ENCODE measurements around the gene NDUFB6. TPM values are rescaled to one million over a fixed set of nuclear protein-coding genes. Genes with fewer than 3 reads are reported as not detected.
A peak's percentile ranks its signal among the peaks of the same experiment; 100 is the strongest.

Gene NDUFB6
- total RNA-seq, 4 donors from 2014 or later = 38.5 to 52.5 (median 48.6) TPM

DNA sequence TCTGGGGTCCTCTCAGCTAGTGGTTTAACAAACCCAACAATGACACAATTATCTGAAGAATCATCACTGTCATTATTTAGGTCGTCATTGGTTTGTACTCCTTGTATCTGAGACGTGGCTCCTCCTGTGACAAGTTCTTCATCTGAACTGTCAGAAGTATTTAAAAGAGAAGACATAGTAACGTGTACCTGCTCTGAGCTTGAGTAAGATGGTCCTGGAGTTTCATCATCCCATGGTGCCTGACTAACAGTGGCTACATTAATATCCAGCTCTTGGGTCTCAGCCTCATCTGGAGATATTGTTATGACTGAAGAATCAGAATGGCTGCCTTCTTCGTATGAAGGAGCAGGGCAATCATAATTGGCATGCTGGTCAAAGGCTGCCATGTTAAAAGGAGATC lies 29.9 kb downstream of the NDUFB6 start:
- TF ChIP-seq POLR2AphosphoS5 (IDR thresholded peaks at IDR 0.05) (no peak), POLR2A (IDR thresholded peaks at IDR 0.05; ENCODE audit: low read depth) (no peak)
- TF ChIP-seq, protein P1, sequence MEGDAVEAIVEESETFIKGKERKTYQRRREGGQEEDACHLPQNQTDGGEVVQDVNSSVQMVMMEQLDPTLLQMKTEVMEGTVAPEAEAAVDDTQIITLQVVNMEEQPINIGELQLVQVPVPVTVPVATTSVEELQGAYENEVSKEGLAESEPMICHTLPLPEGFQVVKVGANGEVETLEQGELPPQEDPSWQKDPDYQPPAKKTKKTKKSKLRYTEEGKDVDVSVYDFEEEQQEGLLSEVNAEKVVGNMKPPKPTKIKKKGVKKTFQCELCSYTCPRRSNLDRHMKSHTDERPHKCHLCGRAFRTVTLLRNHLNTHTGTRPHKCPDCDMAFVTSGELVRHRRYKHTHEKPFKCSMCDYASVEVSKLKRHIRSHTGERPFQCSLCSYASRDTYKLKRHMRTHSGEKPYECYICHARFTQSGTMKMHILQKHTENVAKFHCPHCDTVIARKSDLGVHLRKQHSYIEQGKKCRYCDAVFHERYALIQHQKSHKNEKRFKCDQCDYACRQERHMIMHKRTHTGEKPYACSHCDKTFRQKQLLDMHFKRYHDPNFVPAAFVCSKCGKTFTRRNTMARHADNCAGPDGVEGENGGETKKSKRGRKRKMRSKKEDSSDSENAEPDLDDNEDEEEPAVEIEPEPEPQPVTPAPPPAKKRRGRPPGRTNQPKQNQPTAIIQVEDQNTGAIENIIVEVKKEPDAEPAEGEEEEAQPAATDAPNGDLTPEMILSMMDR (IDR thresholded peaks at IDR 0.05) = no peak
- H3K9me3 ChIP-seq = no peaks in the 10 kb centered on the region
- DNase-seq (ENCODE audit: extremely low spot score) = no peak
- intact Hi-C loops (cut with DNase I) = no loop called here
- H3K27me3 ChIP-seq = no peaks in the 10 kb centered on the region
- H3K27ac ChIP-seq (replicated peaks in 1 of 4) = no peak overlapping the region
- H3K4me3 ChIP-seq = no peak overlapping the region
- peaks cover under 1 to 13% (median 5%) of the 10 kb centered on the region in 4 donors for H3K4me1 ChIP-seq
- peaks cover 0 to 48% (median 33%) of the 10 kb centered on the region in 4 donors for H3K36me3 ChIP-seq
- 92% methylated on average over 4 of the region's 4 CpGs for WGBS

DNA sequence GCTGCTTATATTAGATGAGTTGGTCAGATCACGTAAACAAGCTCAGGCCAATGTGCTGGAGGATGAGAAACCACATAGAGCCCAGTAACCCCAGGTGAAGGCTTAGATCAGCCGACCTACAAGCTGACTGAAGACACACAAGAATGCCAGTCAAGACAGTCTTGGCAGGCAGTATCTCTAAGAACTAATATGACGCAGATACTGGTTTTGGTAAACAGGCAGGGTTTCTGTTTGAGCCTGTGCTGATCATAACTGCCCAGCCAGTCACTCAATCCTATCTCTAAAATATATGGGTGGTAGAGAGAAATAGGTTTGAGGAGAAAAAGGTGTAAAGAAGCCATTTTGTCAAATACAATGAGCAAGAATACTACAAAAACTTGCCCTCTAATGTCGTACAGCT lies 39.1 kb downstream of the NDUFB6 start:
- Histone ChIP-seq H3K27me3 (no peaks in the 10 kb centered on the region), H3K36me3 (peaks cover 0 to 5% (median 3%) of the 10 kb centered on the region in 4 donors), H3K27ac (replicated peaks in 1 of 4) (no peak overlapping the region), H3K9me3 (no peaks in the 10 kb centered on the region), H3K4me3 (no peak overlapping the region), H3K4me1 (no peaks in the 10 kb centered on the region)
- WGBS = 96% methylated on average over 4 of the region's 4 CpGs
- DNase-seq (ENCODE audit: extremely low spot score) = no peak
- intact Hi-C loops (cut with DNase I) = no loop called here
- TF ChIP-seq POLR2A (IDR thresholded peaks at IDR 0.05; ENCODE audit: low read depth) (no peak), EP300 (IDR thresholded peaks at IDR 0.05) (no peak), POLR2AphosphoS5 (IDR thresholded peaks at IDR 0.05) (no peak)
- TF ChIP-seq, protein P1 (IDR thresholded peaks at IDR 0.05) = no peak

DNA sequence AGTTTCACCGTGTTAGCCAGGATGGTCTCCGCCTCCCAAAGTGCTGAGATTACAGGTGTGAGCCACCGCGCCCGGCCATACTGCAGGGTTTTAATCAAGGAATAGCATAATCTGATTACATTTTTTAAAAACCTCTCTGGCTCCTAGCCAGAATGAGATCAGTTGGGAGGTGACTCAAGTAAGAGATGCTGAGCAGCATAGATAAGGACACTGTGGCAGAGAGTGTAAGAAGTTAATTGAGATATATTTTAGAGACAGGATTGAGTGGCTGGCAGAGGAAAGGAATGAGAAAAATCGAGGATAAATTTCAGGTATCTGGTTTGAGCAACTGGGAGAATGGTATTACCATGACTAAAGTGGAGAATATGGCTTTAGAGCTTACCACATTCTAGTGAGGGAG lies 39.6 kb downstream of the NDUFB6 start:
- Histone ChIP-seq H3K4me3 (no peak overlapping the region), H3K27ac (replicated peaks in 1 of 4) (no peak overlapping the region), H3K9me3 (no peaks in the 10 kb centered on the region), H3K4me1 (no peaks in the 10 kb centered on the region), H3K36me3 (peaks cover 0 to 4% (median 2%) of the 10 kb centered on the region in 4 donors), H3K27me3 (no peaks in the 10 kb centered on the region)
- intact Hi-C loops (cut with DNase I) = no loop called here
- TF ChIP-seq, protein P1 (IDR thresholded peaks at IDR 0.05) = no peak
- TF ChIP-seq POLR2A (IDR thresholded peaks at IDR 0.05; ENCODE audit: low read depth) (no peak), EP300 (IDR thresholded peaks at IDR 0.05) (no peak), POLR2AphosphoS5 (IDR thresholded peaks at IDR 0.05) (no peak)
- no peak for DNase-seq (ENCODE audit: extremely low spot score)
- 94% methylated on average over 6 of the region's 6 CpGs for WGBS

DNA sequence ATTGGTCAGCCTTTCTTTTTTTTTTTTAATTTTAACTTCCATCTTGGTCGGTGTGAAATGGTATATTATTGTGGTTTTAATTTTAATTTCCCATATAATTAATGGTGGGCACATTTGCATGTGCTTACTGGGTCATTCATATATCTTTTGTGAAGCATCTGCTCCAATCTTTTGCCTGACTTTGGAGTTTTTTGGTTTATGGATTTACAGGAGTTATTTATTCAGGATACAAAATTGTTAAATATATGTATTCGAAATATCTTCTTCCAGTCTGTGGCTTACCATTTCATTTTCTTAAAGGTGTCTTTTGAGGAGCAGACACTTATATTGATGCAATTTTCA lies 46.3 kb downstream of the NDUFB6 start:
- H3K4me3 ChIP-seq = peak overlapping the region; percentile 62 to 79 (median 74)
- H3K36me3 ChIP-seq = no peaks in the 10 kb centered on the region
- no peaks in the 10 kb centered on the region for H3K9me3 ChIP-seq
- no peaks in the 10 kb centered on the region for H3K27me3 ChIP-seq
- 14% methylated on average over 2 of the region's 2 CpGs for WGBS
- peaks cover 8 to 47% (median 40%) of the 10 kb centered on the region in 4 donors for H3K4me1 ChIP-seq
- H3K27ac ChIP-seq (replicated peaks in 1 of 4) = peak overlapping the region; percentile 77 to 89 (median 82)
- intact Hi-C loops (cut with DNase I) = loop anchor here (5.0 kb wide), 1 partner anchor 46 kb away; the partner anchor contains the start of gene NDUFB6
- TF ChIP-seq POLR2A (IDR thresholded peaks at IDR 0.05; ENCODE audit: low read depth) (no peak), EP300 (IDR thresholded peaks at IDR 0.05) (no peak), POLR2AphosphoS5 (IDR thresholded peaks at IDR 0.05) (no peak)
- TF ChIP-seq, protein P1 (IDR thresholded peaks at IDR 0.05) = no peak
- DNase-seq (ENCODE audit: extremely low spot score) = no peak

Data from esophagus muscularis mucosa (tissue), 4 donors.